ENCODE measurements around the gene PRR22.

GRCh38 chr19:5821521-5822180 lies 37.1 kb upstream of the PRR22 start:
- TF ChIP-seq CTCF (IDR thresholded peaks at IDR 0.05) (no peak), POLR2A (IDR thresholded peaks at IDR 0.05) (no peak)
